ENCODE measurements around the gene PKN3. TPM values are rescaled to one million over a fixed set of nuclear protein-coding genes. Genes with fewer than 3 reads are reported as not detected.

PKN3 gene
- total and polyA plus RNA-seq, 2 of the 13 experiments (the other 11 are each of a cell fraction or from before 2014, with no cell fraction given): 10.5 to 13.2 TPM

DNA sequence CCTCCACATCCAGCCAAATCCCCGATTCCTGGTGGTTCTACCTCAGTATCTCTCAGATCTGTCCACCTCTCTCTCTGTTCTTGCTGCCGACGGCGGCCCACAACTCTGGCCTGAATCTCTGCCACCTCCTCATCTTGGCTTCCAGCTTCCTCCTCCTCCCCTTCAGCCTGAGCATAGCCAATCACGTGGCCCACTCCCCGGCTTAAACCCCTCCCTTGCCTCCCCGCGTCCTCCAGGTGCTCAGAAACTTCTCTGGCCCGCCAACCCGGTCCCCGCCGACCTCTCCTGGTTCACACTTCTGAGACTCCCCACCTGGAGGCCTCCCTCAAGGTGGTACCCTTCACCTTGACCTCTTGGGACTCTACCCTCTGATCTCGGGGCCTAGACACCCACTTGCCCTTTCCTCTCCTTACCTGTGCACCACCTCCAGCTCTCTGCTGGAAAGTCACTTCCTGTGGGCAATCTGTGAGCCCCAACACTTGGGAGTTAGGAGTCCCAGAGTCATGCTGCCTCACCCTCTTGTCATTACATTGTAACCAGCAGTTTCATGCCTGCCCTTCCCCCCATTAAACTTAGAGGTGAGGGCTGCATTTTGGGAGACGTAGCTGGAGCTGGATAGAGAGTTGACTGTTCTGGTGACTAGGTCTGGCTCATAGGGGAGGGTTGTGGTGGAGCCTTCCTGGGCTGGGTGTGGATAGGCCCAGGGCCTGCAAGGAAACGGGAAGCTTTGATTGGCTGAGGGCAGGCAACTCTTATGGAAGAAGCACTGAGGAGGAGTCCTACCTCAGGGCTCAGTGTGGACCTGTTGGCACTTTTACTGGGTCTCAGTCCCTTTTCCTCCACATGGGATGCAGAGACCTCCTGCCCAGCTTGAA, 17.7 kb upstream of the PKN3 start (continued):
- TF ChIP-seq, protein P1, sequence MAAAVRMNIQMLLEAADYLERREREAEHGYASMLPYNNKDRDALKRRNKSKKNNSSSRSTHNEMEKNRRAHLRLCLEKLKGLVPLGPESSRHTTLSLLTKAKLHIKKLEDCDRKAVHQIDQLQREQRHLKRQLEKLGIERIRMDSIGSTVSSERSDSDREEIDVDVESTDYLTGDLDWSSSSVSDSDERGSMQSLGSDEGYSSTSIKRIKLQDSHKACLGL (CRISPR knock-in tag; IDR thresholded peaks at IDR 0.05): no peak
- TF ChIP-seq ZFYVE20 (CRISPR knock-in tag; IDR thresholded peaks at IDR 0.05; ENCODE audit: borderline replicate concordance, low read depth): no peak
- 0 out of 2 replicates have a peak, but pooled peaks have one; percentile 14 for TF ChIP-seq ZNF670 (CRISPR knock-in tag; IDR thresholded peaks at IDR 0.05; ENCODE audit: borderline replicate concordance)
- TF ChIP-seq, protein P2, sequence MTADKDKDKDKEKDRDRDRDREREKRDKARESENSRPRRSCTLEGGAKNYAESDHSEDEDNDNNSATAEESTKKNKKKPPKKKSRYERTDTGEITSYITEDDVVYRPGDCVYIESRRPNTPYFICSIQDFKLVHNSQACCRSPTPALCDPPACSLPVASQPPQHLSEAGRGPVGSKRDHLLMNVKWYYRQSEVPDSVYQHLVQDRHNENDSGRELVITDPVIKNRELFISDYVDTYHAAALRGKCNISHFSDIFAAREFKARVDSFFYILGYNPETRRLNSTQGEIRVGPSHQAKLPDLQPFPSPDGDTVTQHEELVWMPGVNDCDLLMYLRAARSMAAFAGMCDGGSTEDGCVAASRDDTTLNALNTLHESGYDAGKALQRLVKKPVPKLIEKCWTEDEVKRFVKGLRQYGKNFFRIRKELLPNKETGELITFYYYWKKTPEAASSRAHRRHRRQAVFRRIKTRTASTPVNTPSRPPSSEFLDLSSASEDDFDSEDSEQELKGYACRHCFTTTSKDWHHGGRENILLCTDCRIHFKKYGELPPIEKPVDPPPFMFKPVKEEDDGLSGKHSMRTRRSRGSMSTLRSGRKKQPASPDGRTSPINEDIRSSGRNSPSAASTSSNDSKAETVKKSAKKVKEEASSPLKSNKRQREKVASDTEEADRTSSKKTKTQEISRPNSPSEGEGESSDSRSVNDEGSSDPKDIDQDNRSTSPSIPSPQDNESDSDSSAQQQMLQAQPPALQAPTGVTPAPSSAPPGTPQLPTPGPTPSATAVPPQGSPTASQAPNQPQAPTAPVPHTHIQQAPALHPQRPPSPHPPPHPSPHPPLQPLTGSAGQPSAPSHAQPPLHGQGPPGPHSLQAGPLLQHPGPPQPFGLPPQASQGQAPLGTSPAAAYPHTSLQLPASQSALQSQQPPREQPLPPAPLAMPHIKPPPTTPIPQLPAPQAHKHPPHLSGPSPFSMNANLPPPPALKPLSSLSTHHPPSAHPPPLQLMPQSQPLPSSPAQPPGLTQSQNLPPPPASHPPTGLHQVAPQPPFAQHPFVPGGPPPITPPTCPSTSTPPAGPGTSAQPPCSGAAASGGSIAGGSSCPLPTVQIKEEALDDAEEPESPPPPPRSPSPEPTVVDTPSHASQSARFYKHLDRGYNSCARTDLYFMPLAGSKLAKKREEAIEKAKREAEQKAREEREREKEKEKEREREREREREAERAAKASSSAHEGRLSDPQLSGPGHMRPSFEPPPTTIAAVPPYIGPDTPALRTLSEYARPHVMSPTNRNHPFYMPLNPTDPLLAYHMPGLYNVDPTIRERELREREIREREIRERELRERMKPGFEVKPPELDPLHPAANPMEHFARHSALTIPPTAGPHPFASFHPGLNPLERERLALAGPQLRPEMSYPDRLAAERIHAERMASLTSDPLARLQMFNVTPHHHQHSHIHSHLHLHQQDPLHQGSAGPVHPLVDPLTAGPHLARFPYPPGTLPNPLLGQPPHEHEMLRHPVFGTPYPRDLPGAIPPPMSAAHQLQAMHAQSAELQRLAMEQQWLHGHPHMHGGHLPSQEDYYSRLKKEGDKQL (CRISPR knock-in tag; IDR thresholded peaks at IDR 0.05; ENCODE audit: low read depth): no peak
- no peak for TF ChIP-seq NR2F2 (IDR thresholded peaks at IDR 0.05; ENCODE audit: borderline replicate concordance, low read depth)
- TF ChIP-seq, protein P3, sequence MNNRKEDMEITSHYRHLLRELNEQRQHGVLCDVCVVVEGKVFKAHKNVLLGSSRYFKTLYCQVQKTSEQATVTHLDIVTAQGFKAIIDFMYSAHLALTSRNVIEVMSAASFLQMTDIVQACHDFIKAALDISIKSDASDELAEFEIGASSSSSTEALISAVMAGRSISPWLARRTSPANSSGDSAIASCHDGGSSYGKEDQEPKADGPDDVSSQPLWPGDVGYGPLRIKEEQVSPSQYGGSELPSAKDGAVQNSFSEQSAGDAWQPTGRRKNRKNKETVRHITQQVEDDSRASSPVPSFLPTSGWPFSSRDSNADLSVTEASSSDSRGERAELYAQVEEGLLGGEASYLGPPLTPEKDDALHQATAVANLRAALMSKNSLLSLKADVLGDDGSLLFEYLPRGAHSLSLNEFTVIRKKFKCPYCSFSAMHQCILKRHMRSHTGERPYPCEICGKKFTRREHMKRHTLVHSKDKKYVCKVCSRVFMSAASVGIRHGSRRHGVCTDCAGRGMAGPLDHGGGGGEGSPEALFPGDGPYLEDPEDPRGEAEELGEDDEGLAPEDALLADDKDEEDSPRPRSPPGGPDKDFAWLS (CRISPR knock-in tag; IDR thresholded peaks at IDR 0.05; ENCODE audit: borderline replicate concordance): peak; percentile 35; the same call in 1 of the 2 replicates
- TF ChIP-seq ZNF746 (CRISPR knock-in tag; IDR thresholded peaks at IDR 0.05): no peak
- TF ChIP-seq SAP130 (CRISPR knock-in tag; IDR thresholded peaks at IDR 0.05; ENCODE audit: low read depth): peak; percentile 76; the same call in 1 of the 2 replicates
- TF ChIP-seq SAFB2 (CRISPR knock-in tag; IDR thresholded peaks at IDR 0.05; ENCODE audit: borderline replicate concordance, low read depth): no peak; the same call in 1 of the 2 replicates
- TF ChIP-seq LCORL (IDR thresholded peaks at IDR 0.05): no peak
- no peak for TF ChIP-seq LCORL (CRISPR knock-in tag; IDR thresholded peaks at IDR 0.05)
- TF ChIP-seq, protein P4, sequence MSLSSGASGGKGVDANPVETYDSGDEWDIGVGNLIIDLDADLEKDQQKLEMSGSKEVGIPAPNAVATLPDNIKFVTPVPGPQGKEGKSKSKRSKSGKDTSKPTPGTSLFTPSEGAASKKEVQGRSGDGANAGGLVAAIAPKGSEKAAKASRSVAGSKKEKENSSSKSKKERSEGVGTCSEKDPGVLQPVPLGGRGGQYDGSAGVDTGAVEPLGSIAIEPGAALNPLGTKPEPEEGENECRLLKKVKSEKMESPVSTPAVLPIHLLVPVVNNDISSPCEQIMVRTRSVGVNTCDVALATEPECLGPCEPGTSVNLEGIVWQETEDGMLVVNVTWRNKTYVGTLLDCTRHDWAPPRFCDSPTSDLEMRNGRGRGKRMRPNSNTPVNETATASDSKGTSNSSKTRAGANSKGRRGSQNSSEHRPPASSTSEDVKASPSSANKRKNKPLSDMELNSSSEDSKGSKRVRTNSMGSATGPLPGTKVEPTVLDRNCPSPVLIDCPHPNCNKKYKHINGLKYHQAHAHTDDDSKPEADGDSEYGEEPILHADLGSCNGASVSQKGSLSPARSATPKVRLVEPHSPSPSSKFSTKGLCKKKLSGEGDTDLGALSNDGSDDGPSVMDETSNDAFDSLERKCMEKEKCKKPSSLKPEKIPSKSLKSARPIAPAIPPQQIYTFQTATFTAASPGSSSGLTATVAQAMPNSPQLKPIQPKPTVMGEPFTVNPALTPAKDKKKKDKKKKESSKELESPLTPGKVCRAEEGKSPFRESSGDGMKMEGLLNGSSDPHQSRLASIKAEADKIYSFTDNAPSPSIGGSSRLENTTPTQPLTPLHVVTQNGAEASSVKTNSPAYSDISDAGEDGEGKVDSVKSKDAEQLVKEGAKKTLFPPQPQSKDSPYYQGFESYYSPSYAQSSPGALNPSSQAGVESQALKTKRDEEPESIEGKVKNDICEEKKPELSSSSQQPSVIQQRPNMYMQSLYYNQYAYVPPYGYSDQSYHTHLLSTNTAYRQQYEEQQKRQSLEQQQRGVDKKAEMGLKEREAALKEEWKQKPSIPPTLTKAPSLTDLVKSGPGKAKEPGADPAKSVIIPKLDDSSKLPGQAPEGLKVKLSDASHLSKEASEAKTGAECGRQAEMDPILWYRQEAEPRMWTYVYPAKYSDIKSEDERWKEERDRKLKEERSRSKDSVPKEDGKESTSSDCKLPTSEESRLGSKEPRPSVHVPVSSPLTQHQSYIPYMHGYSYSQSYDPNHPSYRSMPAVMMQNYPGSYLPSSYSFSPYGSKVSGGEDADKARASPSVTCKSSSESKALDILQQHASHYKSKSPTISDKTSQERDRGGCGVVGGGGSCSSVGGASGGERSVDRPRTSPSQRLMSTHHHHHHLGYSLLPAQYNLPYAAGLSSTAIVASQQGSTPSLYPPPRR (CRISPR knock-in tag; IDR thresholded peaks at IDR 0.05; ENCODE audit: borderline replicate concordance): peak; percentile 26; the same call in 1 of the 2 replicates
- no peak for TF ChIP-seq KLF9 (CRISPR knock-in tag; IDR thresholded peaks at IDR 0.05; ENCODE audit: low read depth)
- no peak for TF ChIP-seq PHF20 (CRISPR knock-in tag; IDR thresholded peaks at IDR 0.05)
- TF ChIP-seq TCF7 (IDR thresholded peaks at IDR 0.05; ENCODE audit: low read depth): no peak
- no peak for TF ChIP-seq CCAR2 (optimal IDR thresholded peaks at IDR 0.05; ENCODE audit: low read depth, low read length)
